PFSK-1 (cell line): ENCODE results near the gene COL18A1.

Source experiments
- FOXP2 ChIP-seq: optimal IDR thresholded peaks from 2 replicates; pipeline ENCODE3; 2011; ENCODE audit warnings: borderline replicate concordance, control low read depth, inconsistent platforms; ENCODE audit not compliant: insufficient read depth; ENCODE audit errors: extremely low read length, extremely low read depth
- POLR2AphosphoS5 ChIP-seq: IDR thresholded peaks from 2 replicates; pipeline ENCODE4 v1.6.1; 2012; ENCODE audit warnings: low read depth, mild to moderate bottlenecking, control low read depth, low read length, moderate library complexity
- SIN3A ChIP-seq: IDR thresholded peaks from 2 replicates; pipeline ENCODE4 v1.6.1; 2012; ENCODE audit warnings: mild to moderate bottlenecking, low read length, moderate library complexity, borderline replicate concordance; ENCODE audit not compliant: insufficient read depth
- TAF1 ChIP-seq: IDR thresholded peaks from 2 replicates; pipeline ENCODE4 v1.6.1; 2012; ENCODE audit warnings: low read length, control low read depth, borderline replicate concordance; ENCODE audit not compliant: insufficient read depth
- TF ChIP-seq, protein P1 (sequence below), 2 experiments: IDR thresholded peaks; 2 replicates each; pipeline versions ENCODE4 v1.6.1 to v1.8.0; 2011 to 2012; ENCODE audit warnings: low read depth in 2 of 2, low read length in 2 of 2, control low read depth in 1 of 2, inconsistent platforms in 1 of 2, mild to moderate bottlenecking in 1 of 2, moderate library complexity in 1 of 2; ENCODE audit not compliant: insufficient read depth in 1 of 2

The COL18A1 gene

DNA sequence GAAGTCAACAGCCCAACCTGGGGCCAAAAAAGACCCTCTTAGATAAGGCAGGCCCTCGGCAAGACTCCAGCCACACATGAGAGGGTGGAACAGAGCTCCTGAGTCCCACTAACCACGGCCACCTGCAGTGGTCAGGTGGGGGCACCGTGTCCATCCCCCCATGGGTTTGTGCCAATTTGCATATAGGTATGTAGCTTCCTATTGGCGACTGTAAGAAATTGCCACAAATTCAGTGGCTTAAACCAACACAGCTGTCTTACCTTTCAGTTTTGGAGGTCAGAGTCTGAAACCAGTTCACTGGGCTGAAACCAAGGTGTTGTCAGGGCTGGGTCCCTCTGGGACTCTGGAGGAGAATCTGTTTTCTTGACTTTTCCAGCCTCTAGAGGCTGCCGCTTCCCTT, 59.3 kb downstream of the COL18A1 start:
- TF ChIP-seq, protein P1, sequence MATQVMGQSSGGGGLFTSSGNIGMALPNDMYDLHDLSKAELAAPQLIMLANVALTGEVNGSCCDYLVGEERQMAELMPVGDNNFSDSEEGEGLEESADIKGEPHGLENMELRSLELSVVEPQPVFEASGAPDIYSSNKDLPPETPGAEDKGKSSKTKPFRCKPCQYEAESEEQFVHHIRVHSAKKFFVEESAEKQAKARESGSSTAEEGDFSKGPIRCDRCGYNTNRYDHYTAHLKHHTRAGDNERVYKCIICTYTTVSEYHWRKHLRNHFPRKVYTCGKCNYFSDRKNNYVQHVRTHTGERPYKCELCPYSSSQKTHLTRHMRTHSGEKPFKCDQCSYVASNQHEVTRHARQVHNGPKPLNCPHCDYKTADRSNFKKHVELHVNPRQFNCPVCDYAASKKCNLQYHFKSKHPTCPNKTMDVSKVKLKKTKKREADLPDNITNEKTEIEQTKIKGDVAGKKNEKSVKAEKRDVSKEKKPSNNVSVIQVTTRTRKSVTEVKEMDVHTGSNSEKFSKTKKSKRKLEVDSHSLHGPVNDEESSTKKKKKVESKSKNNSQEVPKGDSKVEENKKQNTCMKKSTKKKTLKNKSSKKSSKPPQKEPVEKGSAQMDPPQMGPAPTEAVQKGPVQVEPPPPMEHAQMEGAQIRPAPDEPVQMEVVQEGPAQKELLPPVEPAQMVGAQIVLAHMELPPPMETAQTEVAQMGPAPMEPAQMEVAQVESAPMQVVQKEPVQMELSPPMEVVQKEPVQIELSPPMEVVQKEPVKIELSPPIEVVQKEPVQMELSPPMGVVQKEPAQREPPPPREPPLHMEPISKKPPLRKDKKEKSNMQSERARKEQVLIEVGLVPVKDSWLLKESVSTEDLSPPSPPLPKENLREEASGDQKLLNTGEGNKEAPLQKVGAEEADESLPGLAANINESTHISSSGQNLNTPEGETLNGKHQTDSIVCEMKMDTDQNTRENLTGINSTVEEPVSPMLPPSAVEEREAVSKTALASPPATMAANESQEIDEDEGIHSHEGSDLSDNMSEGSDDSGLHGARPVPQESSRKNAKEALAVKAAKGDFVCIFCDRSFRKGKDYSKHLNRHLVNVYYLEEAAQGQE (IDR thresholded peaks at IDR 0.05; ENCODE audit: insufficient read depth in 1 of 2, low read depth in 2 of 2, low read length in 2 of 2), result no peak
- TF ChIP-seq TAF1, result no peak
- no peak for TF ChIP-seq POLR2AphosphoS5
- TF ChIP-seq FOXP2, result no peak
- TF ChIP-seq SIN3A, result no peak

DNA sequence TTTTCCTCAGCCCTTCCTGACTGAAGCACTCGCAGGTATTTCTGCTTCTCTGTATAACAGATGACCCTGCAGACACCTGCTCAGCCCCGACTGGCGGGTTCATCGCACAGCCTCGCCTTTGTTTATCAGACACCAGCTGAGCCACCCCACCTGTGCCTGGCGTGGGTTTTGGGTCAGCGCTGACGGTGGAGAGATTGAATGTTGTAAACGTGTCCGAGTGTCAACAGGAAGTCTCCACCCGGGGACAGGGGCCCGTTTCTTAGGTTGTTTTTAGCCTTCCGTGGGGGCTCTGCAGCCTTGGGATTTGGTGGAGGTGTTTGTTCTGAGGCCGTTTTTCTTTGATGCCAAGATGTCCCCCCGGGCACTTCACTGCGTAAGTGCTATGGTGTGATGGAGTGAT, 60.1 kb downstream of the COL18A1 start:
- TF ChIP-seq TAF1 (no peak), SIN3A (no peak), POLR2AphosphoS5 (no peak), FOXP2 (no peak)
- TF ChIP-seq, protein P1 (IDR thresholded peaks at IDR 0.05; ENCODE audit: insufficient read depth in 1 of 2, low read depth in 2 of 2, low read length in 2 of 2), result no peak

DNA sequence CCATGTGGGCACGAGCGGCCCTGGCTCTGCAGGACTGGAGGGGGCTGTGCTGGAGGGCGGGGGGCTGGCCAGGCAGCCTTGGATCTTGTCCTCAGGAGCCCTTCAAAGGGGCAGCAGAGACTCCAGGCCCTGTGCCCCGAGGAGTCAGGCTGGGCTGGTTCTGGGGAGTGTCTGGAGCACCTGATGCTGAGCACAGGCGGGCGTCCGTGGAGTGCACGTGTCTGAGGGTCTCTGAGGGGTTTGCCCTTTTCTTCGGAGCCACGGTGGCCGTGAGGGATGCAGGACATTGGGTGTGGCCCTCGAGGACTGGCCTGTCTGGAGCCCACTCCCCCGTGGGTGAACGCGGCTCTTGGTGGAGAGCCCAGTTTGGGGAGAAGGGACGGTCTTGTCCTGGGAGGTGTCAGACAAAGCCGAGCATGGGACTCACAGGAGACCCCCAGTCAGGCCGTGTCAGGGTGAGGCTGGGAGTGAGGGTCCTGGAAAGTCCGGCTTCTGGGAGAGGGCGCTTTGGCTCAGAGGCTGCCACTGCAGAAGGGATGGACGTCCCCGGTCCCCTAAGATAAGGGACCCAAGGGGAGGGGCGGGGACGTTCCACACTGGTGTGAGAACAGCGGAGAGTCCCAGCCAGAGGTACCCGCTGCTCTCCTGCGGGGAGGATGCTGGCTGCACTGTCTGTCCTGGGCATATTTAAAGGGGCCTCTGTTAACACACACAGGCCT, 60.8 kb downstream of the COL18A1 start:
- no peak for TF ChIP-seq SIN3A
- TF ChIP-seq POLR2AphosphoS5, result no peak
- TF ChIP-seq, protein P1 (IDR thresholded peaks at IDR 0.05; ENCODE audit: insufficient read depth in 1 of 2, low read depth in 2 of 2, low read length in 2 of 2), result no peak
- no peak for TF ChIP-seq TAF1
- no peak for TF ChIP-seq FOXP2

DNA sequence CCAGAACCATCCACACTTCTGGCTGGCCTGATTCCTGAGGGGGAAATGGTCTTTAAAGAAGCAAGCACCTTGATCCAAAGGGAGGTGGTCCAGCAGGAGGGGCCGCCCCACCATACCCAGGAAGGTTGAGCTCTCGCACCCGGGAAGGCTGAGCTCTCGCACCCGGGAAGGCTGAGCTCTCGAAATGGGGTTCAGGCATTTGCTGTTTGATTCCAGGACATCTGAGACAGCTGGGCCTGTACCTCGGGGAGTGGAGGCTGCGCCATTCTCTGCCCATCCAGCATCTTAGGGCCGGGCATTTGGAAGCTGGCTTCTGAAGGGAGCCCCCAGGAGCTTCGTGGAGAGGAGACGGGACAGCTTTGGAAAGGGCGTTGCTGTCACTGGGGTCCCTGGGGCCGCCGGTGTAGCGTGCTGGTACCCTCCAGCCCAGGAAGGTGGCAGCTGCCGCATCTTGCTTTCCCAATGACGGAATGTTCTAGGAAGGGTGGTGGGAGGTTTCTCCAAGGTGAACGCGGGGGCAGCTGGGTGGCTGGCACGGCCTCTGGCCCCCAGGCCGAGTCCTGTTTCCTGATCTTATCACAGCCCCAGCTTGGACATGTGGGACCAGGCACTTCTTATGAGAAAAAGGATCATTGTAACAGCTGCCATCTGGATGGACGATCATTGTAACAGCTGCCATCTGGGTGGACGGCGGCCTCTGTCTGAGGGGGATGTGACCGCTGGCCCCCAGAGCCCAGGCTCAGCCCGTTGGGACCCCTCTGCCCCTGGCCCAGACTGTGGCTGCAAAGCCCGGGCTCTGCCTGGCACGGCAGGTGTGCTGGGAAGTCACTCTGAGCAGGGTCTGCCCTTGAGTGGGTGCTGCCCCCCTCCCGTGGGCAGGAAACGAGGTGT, 61.6 kb downstream of the COL18A1 start:
- TF ChIP-seq SIN3A (no peak), TAF1 (no peak), FOXP2 (no peak), POLR2AphosphoS5 (no peak)
- TF ChIP-seq, protein P1 (IDR thresholded peaks at IDR 0.05; ENCODE audit: insufficient read depth in 1 of 2, low read depth in 2 of 2, low read length in 2 of 2), result no peak
